GM23248 (cell line): ENCODE results near the gene LMX1B. TPM values are rescaled to one million over a fixed set of nuclear protein-coding genes. Genes with fewer than 3 reads are reported as not detected.
"Not testable (repeated sequence)": the region's sequence is repeated elsewhere in the genome, so short reads cannot be mapped to it uniquely, and the experiment has no call there.

Experiments used
- DNase-seq: peaks from one replicate; pipeline ENCODE4 v3.0.0-alpha.2; 2015
- H2AFZ ChIP-seq: fragments of 200-600 bp; sonication (generic); 2 replicates; pipeline ENCODE4 v1.6.1; 2016; ENCODE audit warnings: antibody characterized with exemption
- H3F3A ChIP-seq: fragments of 200-600 bp; sonication (generic); 2 replicates; pipeline ENCODE4 v1.6.1; 2016; ENCODE audit warnings: mild to moderate bottlenecking, antibody characterized with exemption, mixed run types; ENCODE audit not compliant: insufficient read depth
- H3K27ac ChIP-seq: fragments of 200-600 bp; sonication (generic); 2 replicates; pipeline ENCODE4 v1.5.1; 2016; ENCODE audit warnings: mild to moderate bottlenecking
- H3K27me3 ChIP-seq: fragments of 200-600 bp; sonication (generic); replicated peaks from 2 replicates; pipeline ENCODE4 v1.6.1; 2016; ENCODE audit warnings: mild to moderate bottlenecking; ENCODE audit not compliant: insufficient read depth
- H3K36me3 ChIP-seq: fragments of 200-600 bp; sonication (generic); 2 replicates; pipeline ENCODE4 v1.6.1; 2016; ENCODE audit warnings: low read depth, mild to moderate bottlenecking
- H3K4me1 ChIP-seq: fragments of 200-600 bp; sonication (generic); 2 replicates; pipeline ENCODE4 v1.6.1; 2016; ENCODE audit warnings: mild to moderate bottlenecking; ENCODE audit not compliant: insufficient read depth
- H3K4me2 ChIP-seq: fragments of 200-600 bp; sonication (generic); one replicate; pipeline ENCODE4 v1.6.1; 2016; ENCODE audit warnings: mild to moderate bottlenecking; ENCODE audit not compliant: unreplicated experiment
- H3K4me3 ChIP-seq: fragments of 200-600 bp; sonication (generic); 2 replicates; pipeline ENCODE4 v1.5.1; 2016; ENCODE audit warnings: mild to moderate bottlenecking
- H3K79me2 ChIP-seq: fragments of 200-600 bp; sonication (generic); 2 replicates; pipeline ENCODE4 v1.6.1; 2016; ENCODE audit warnings: mild to moderate bottlenecking; ENCODE audit not compliant: insufficient read depth
- H3K9ac ChIP-seq: fragments of 200-600 bp; sonication (generic); 2 replicates; pipeline ENCODE4 v1.6.1; 2016; ENCODE audit warnings: mild to moderate bottlenecking
- H3K9me2 ChIP-seq: fragments of 200-600 bp; sonication (generic); 2 replicates; pipeline ENCODE4 v1.6.1; 2016; ENCODE audit warnings: mixed run types, mild to moderate bottlenecking, moderate library complexity; ENCODE audit not compliant: insufficient read depth
- H3K9me3 ChIP-seq: fragments of 200-600 bp; sonication (generic); one replicate; pipeline ENCODE4 v1.6.1; 2017; ENCODE audit warnings: low read depth
- H4K20me1 ChIP-seq: fragments of 200-600 bp; sonication (generic); 2 replicates; pipeline ENCODE4 v1.6.0; 2016; ENCODE audit not compliant: insufficient read depth
- EZH2 ChIP-seq: fragments of 200-600 bp; sonication (generic); IDR thresholded peaks from 2 replicates; pipeline ENCODE4 v1.6.1; 2018; ENCODE audit warnings: antibody characterized with exemption, mild to moderate bottlenecking; ENCODE audit not compliant: insufficient read depth, poor library complexity, severe bottlenecking
- EZH2phosphoT487 ChIP-seq: fragments of 200-600 bp; sonication (generic); IDR thresholded peaks from 2 replicates; pipeline ENCODE4 v1.6.1; 2018; ENCODE audit warnings: antibody characterized with exemption, moderate library complexity, mild to moderate bottlenecking, low read depth; ENCODE audit not compliant: insufficient read depth
- WGBS, 2 experiments: methylation state at CpG; one replicate each; pipeline ENCODE4 v1.1.6; 2015 to 2017; ENCODE audit warnings: low lambda C conversion rate in 2 of 2, low coverage in 1 of 2; ENCODE audit errors: missing lambda C conversion rate in 2 of 2; 5-methylcytosine and 5-hydroxymethylcytosine counted together
- in situ Hi-C: fragments of 300-500 bp; cut with MboI; formaldehyde crosslinking; loops from 2 replicates; pipeline ENCODE4 v1.15.0; 2020
- polyA plus RNA-seq: library from polyadenylated mRNA; unstranded; fragments of >200 nt; fragmentation: Nextera tagmentation; extraction: Ambion mirVana; gene quantifications from 2 replicates; pipeline ENCODE4 v1.2.1, GENCODE V29; 2016
- total RNA-seq: library from RNA; depleted of rRNA; stranded (reverse); fragments of >200 nt; shearing (Covaris generic); gene quantifications from 2 replicates; pipeline ENCODE4 v1.2.3, GENCODE V29; 2014

Gene LMX1B
- total and polyA plus RNA-seq, 2 experiments from 2014 or later, result not detected

GRCh38 chr9:126650404-126651341 lies 36.9 kb downstream of the LMX1B start:
- Histone ChIP-seq H2AFZ (no peak overlapping the region), H3F3A (no peaks in the 10 kb centered on the region), H3K4me1 (no peaks in the 10 kb centered on the region), H3K4me3 (no peak overlapping the region), H3K9ac (no peak overlapping the region), H3K27me3 (peaks cover 33% of the 10 kb centered on the region), H3K79me2 (no peaks in the 10 kb centered on the region), H3K4me2 (no peak overlapping the region), H3K27ac (no peak overlapping the region), H3K9me3 (no peaks in the 10 kb centered on the region), H4K20me1 (no peaks in the 10 kb centered on the region), H3K9me2 (no peaks in the 10 kb centered on the region), H3K36me3 (no peaks in the 10 kb centered on the region)
- no peak for TF ChIP-seq EZH2
- no peak for TF ChIP-seq EZH2phosphoT487
- DNase-seq, result no peak
- in situ Hi-C loops, result no loop called here
- WGBS, 2 experiments, result 68 to 74% methylated on average over 23 of the region's 24 CpGs

- in situ Hi-C loops, result no loop called here
- Histone ChIP-seq H3K27me3 (peaks cover 31% of the 10 kb centered on the region), H3K4me1 (no peaks in the 10 kb centered on the region), H4K20me1 (no peaks in the 10 kb centered on the region), H3K27ac (no peak overlapping the region), H2AFZ (no peak overlapping the region), H3K36me3 (no peaks in the 10 kb centered on the region), H3F3A (no peaks in the 10 kb centered on the region), H3K9me3 (no peaks in the 10 kb centered on the region), H3K4me3 (no peak overlapping the region), H3K9ac (no peak overlapping the region), H3K9me2 (no peaks in the 10 kb centered on the region), H3K79me2 (no peaks in the 10 kb centered on the region), H3K4me2 (no peak overlapping the region)
- WGBS, 2 experiments, result 38 to 47% methylated on average over 16 to 17 of the region's 18 CpGs
- TF ChIP-seq EZH2 (no peak), EZH2phosphoT487 (no peak)
- no peak for DNase-seq
Measured at GRCh38 chr9:126652140-126652582, 38.4 kb downstream of the LMX1B start.

- no peak overlapping the region for H3K9ac ChIP-seq
- no peak overlapping the region for H3K4me2 ChIP-seq
- peaks cover 35% of the 10 kb centered on the region for H3K27me3 ChIP-seq
- no peak for DNase-seq
- H3K27ac ChIP-seq, result no peak overlapping the region
- H3K9me3 ChIP-seq, result no peaks in the 10 kb centered on the region
- H4K20me1 ChIP-seq, result no peaks in the 10 kb centered on the region
- no peaks in the 10 kb centered on the region for H3F3A ChIP-seq
- H3K36me3 ChIP-seq, result no peaks in the 10 kb centered on the region
- no peaks in the 10 kb centered on the region for H3K9me2 ChIP-seq
- TF ChIP-seq EZH2 (no peak), EZH2phosphoT487 (no peak)
- 68 to 74% methylated on average over 5 to 7 of the region's 7 CpGs for WGBS, 2 experiments
- in situ Hi-C loops, result no loop called here
- H3K79me2 ChIP-seq, result no peaks in the 10 kb centered on the region
- no peak overlapping the region for H3K4me3 ChIP-seq
- H2AFZ ChIP-seq, result no peak overlapping the region
- H3K4me1 ChIP-seq, result no peaks in the 10 kb centered on the region
Measured at GRCh38 chr9:126654124-126654523, 40.4 kb downstream of the LMX1B start.

- H3K4me1 ChIP-seq, H3K9me3 ChIP-seq, H3K79me2 ChIP-seq, H3K4me2 ChIP-seq, DNase-seq, H2AFZ ChIP-seq, H3K9ac ChIP-seq, H4K20me1 ChIP-seq, H3K4me3 ChIP-seq, H3K9me2 ChIP-seq, H3K27ac ChIP-seq, H3K36me3 ChIP-seq, in situ Hi-C loops, H3F3A ChIP-seq: not testable (repeated sequence)
- 28 to 34% methylated on average over 4 of the region's 4 CpGs for WGBS, 2 experiments
- peaks cover 23% of the 10 kb centered on the region for H3K27me3 ChIP-seq
Measured at GRCh38 chr9:126656214-126656613, 42.5 kb downstream of the LMX1B start.
